GM18909 (cell line): ENCODE results near the gene CDKL1.
A peak's percentile ranks its signal among the peaks of the same experiment; 100 is the strongest.
"Not testable (repeated sequence)": the region's sequence is repeated elsewhere in the genome, so short reads cannot be mapped to it uniquely, and the experiment has no call there.

ENCODE experiments used
- ATAC-seq: cut with Tn5 transposase; IDR thresholded peaks from one replicate; pipeline ENCODE4 v1.9.1; 2021; ENCODE audit warnings: mild to moderate bottlenecking; ENCODE audit not compliant: unreplicated experiment, poor library complexity

Gene CDKL1

GRCh38 chr14:50359631-50360030 is 37.0 kb downstream of the CDKL1 start:
- ATAC-seq: no peak

GRCh38 chr14:50357753-50358395 is 38.8 kb downstream of the CDKL1 start:
- ATAC-seq: no peak

GRCh38 chr14:50357124-50357523 is 39.6 kb downstream of the CDKL1 start:
- no peak for ATAC-seq

GRCh38 chr14:50356283-50356682 is 40.4 kb downstream of the CDKL1 start:
- ATAC-seq: not testable (repeated sequence)

GRCh38 chr14:50355692-50356091 is 41.0 kb downstream of the CDKL1 start:
- ATAC-seq: no peak

- ATAC-seq: no peak
These were observed 42.2 kb downstream of the CDKL1 start for GRCh38 chr14:50354527-50354926.

- ATAC-seq: no peak
These were observed 43.6 kb downstream of the CDKL1 start for GRCh38 chr14:50353126-50353525.

GRCh38 chr14:50352584-50352983 is 44.1 kb downstream of the CDKL1 start:
- ATAC-seq: no peak

DNA sequence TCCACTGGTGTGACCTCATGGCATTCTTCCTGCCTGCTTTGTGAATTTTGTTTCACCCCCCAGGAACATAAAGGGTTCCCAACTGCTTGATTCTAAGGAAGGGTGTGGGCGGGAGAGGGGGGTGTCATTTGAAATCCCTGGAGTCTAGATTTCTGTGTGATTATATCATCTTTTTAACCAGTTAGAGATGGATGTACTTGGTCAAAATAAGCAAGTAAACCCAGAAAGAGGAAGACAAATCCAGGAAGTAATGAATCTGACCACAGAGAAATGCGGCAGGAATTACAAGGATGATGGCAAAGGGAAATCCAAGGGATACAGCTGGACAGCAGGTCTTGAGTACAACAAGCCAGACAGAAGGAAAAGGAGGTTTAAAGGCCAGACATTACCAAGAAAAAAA is 45.7 kb downstream of the CDKL1 start:
- no peak for ATAC-seq

- no peak for ATAC-seq
These were observed 47.7 kb downstream of the CDKL1 start for GRCh38 chr14:50348933-50349332.

DNA sequence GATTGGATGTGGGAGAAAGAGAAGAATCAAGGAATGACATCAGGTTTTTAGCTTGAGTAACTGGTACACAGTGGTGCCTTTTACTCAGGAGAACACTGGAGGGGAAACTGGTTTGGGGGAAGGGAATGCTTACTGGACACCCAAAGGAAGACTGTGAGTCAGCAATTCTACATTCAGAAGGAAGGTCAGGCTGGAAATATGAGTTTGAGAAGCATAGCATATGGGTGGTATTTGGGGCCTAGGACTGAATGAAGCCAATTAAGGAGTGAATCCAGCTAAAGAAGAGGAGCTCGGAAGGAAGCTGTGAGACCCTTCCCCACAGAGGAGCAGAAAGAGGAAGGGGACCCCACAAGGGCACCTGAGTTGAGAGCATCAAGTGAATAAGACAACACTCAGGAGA is 49.2 kb downstream of the CDKL1 start:
- ATAC-seq: no peak

GRCh38 chr14:50345846-50346422 is 50.7 kb downstream of the CDKL1 start:
- ATAC-seq: no peak

- ATAC-seq: no peak
These were observed 51.7 kb downstream of the CDKL1 start for GRCh38 chr14:50344876-50345563.

GRCh38 chr14:50344116-50344775 is 52.4 kb downstream of the CDKL1 start:
- ATAC-seq: peak; percentile 88

GRCh38 chr14:50343434-50343833 is 53.2 kb downstream of the CDKL1 start:
- no peak for ATAC-seq

- ATAC-seq: peak; percentile 51
These were observed 54.2 kb downstream of the CDKL1 start for GRCh38 chr14:50342221-50343078.

GRCh38 chr14:50340963-50341362 is 55.7 kb downstream of the CDKL1 start:
- ATAC-seq: no peak

DNA sequence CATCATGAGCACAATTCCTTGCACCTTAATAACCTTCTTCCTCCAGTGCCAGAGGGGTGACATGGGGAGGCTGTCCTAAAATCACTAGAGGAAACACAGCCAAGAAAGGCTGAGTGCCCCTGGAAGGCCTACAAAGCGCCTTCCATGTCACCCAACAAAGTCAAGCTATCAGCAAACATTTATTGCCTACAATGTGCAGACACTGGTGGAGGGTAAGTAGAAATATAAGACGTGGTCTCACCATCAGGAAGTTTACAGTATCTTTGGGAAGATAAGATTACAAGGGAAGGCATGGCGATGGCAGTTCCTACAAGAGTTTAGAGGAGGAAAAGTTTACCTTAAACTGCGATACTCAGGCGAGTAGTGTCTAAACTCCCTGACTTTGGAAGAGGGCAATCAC is 56.6 kb downstream of the CDKL1 start:
- ATAC-seq: no peak

GRCh38 chr14:50339178-50339804 is 57.4 kb downstream of the CDKL1 start:
- no peak for ATAC-seq

GRCh38 chr14:50338587-50338986 is 58.1 kb downstream of the CDKL1 start:
- no peak for ATAC-seq
